D721Med (cell line): ENCODE measurements around the gene JAK2.
"Not testable (repeated sequence)": the region's sequence is repeated elsewhere in the genome, so short reads cannot be mapped to it uniquely, and the experiment has no call there.

Experiments used
- DNase-seq: peaks from one replicate; pipeline ENCODE4 v3.0.0; 2011; ENCODE audit warnings: low spot score; ENCODE audit not compliant: insufficient read length
- FAIRE-seq: peaks from 2 replicates; lab custom pipeline; 2011; peaks lifted over from hg19 to GRCh38; lab: Jason Lieb, UNC
- TF ChIP-seq, protein P1 (sequence below): IDR thresholded peaks from 2 replicates; pipeline ENCODE4 v1.5.1; 2012; ENCODE audit warnings: mild to moderate bottlenecking, control low read depth; ENCODE audit not compliant: insufficient read depth; ENCODE audit errors: missing control alignments

Gene JAK2

GRCh38 chr9:4943346-4943745 is 41.7 kb upstream of the JAK2 start:
- TF ChIP-seq, protein P1, sequence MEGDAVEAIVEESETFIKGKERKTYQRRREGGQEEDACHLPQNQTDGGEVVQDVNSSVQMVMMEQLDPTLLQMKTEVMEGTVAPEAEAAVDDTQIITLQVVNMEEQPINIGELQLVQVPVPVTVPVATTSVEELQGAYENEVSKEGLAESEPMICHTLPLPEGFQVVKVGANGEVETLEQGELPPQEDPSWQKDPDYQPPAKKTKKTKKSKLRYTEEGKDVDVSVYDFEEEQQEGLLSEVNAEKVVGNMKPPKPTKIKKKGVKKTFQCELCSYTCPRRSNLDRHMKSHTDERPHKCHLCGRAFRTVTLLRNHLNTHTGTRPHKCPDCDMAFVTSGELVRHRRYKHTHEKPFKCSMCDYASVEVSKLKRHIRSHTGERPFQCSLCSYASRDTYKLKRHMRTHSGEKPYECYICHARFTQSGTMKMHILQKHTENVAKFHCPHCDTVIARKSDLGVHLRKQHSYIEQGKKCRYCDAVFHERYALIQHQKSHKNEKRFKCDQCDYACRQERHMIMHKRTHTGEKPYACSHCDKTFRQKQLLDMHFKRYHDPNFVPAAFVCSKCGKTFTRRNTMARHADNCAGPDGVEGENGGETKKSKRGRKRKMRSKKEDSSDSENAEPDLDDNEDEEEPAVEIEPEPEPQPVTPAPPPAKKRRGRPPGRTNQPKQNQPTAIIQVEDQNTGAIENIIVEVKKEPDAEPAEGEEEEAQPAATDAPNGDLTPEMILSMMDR, result no peak
- DNase-seq (no peak), FAIRE-seq (no peak)

DNA sequence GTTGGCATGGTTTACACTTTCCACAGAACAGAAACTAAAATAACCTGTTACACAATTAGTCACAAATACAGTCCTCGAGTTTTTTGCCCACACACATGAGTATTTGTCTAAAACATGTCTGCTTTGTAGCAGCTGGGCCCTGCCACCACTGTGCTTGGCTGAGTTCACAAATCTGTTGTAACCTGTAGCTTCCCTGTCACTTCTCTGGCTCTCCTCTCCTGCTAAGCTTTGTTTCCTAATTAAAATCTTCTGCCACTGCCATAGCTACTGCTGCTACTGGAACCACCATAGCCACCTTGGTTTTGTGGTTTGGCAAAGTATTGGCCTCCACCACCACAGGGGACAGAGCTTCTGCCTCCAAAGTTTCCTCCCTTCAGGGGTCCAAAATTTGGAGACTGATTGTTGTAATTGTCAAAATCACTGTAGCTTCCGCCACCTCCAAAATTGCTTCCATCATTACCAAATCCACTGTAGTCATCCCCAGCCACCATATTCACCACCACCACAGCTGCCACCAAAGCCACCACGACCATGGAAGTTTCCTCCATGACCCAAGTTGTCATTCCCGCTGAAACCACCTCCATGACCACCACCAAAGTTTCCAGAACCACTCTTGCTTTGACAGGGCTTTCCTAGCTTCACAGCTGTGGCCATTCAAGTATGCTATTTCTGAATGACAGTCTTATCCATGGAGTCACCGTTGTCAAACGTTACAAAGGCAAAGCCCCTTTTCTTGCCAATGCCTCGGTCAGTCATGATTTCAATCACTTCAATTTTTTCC is 40.5 kb upstream of the JAK2 start:
- DNase-seq, FAIRE-seq: not testable (repeated sequence)

- TF ChIP-seq, protein P1, result no peak
- DNase-seq (no peak), FAIRE-seq (no peak)
Observed at GRCh38 chr9:4946937-4947336, 38.1 kb upstream of the JAK2 start.

- TF ChIP-seq, protein P1, result no peak
- DNase-seq, result no peak
- no peak for FAIRE-seq
Observed at GRCh38 chr9:4955836-4956235, 29.2 kb upstream of the JAK2 start.

GRCh38 chr9:4959031-4959430 is 26.0 kb upstream of the JAK2 start:
- TF ChIP-seq, protein P1, result no peak
- DNase-seq, result no peak
- no peak for FAIRE-seq

DNA sequence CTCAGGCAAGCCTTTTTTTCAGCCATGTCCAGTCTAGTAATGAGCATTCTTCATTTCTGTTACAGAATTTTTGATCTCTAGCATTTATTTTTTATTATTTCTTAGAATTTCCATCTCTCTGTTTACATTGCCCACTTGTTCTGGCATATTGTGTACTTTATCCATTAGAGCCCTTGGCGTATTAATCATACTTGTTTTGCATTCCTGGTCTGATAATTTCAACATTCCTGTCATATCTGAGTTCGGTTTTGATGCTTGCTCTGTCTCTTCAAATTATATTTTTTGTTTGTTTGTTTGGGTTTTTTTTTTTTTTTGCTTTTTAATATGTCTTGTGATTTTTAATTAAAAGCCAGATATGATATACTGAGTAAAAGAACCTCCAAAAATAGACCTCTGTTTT is 23.0 kb upstream of the JAK2 start:
- FAIRE-seq, result no peak
- TF ChIP-seq, protein P1, result no peak
- DNase-seq, result no peak

GRCh38 chr9:4964540-4964939 is 20.5 kb upstream of the JAK2 start:
- TF ChIP-seq, protein P1, result no peak
- no peak for DNase-seq
- no peak for FAIRE-seq
